CD4-positive, alpha-beta T cell treated with Interleukin-6 for 4 hours (primary cell): ENCODE results near the gene MYL3.

Experiments
- DNase-seq: peaks from one replicate; pipeline ENCODE4 v3.0.0-alpha.2; 2020; ENCODE audit warnings: mixed read lengths

Gene MYL3

GRCh38 chr3:46864061-46864881 is 1.0 kb upstream of the MYL3 start:
- no peak for DNase-seq

- no peak for DNase-seq
Observed at GRCh38 chr3:46862369-46863025, 747 bp downstream of the MYL3 start.

- no peak for DNase-seq
Observed at GRCh38 chr3:46861605-46862368, 1.5 kb downstream of the MYL3 start.

DNA sequence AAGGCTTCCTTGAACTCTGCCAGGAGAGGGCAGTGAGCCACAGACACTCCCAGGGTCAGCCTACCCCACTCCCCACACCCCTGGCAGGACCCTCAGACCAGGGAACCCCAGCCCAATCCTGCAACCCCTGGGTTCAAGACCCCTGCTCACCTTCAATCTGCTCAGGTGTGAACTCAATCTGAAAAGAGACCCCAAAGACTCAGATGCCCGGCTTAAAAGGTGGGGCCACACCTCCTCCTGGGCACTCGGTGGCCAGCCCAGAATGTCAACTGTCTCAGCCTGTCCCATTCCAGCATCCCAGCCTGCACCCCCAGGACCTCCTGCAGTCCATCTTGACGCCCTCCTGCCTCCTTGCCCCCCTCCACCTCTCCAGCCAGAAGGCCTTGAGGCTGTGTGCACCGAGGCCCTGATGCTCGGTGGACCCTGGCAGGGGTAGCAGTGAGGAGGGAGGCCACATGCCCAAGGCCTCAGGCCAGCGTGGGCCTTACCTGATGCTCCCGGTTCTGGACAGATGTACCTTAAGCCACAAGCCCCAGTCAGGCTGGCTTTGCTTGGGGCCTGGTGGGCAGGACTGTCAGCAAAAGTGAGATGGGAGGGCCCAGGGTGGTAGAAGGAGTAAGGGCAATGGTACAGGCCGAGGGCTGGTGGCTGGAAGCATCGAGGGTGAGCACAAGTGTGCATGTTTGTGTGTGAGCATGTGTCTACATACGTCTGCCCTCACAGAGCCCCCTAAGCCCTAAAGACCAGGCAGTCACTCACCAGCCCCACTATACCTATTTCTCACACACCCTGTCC is 2.2 kb downstream of the MYL3 start:
- no peak for DNase-seq

- DNase-seq: peak; percentile 37
Observed at GRCh38 chr3:46860017-46860809, 3.0 kb downstream of the MYL3 start.

DNA sequence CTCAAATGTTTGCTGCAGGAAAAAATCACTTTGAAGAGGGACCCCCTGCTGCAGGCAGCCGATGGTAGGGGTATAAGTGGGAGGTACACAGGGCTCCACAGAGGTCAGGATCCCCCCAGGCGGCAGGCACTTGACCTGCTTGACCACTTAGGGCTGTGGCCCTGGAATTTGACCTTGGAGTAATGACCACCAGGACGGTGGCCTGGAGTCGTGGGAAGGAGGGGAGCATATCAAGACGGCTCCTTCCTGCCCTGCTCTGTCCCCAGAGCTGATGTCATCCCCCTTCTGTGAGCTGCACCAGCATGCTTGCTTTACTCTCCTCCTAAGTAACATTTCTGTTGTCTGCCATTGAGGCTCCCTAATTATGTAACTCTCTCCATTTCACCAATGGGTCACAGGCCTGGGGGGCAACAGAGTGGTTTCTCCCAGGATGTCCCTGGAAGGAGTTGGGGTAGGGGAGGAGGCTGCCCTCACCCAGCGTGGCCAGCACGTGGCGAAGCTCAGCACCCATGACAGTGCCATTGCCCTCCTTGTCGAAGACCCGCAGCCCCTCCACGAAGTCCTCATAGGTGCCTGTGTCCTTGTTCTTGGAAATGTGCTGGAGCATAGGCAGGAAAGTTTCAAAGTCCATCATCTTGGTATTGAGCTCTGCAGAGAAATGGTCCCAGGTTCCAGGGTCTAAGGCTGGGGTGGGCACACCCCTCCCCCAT is 4.1 kb downstream of the MYL3 start:
- DNase-seq: no peak

GRCh38 chr3:46858456-46858855 is 4.8 kb downstream of the MYL3 start:
- DNase-seq: no peak

- DNase-seq: no peak
Observed at GRCh38 chr3:46857485-46858341, 5.5 kb downstream of the MYL3 start.

- no peak for DNase-seq
Observed at GRCh38 chr3:46856576-46857471, 6.4 kb downstream of the MYL3 start.

GRCh38 chr3:46854555-46854991 is 8.7 kb downstream of the MYL3 start:
- no peak for DNase-seq

DNA sequence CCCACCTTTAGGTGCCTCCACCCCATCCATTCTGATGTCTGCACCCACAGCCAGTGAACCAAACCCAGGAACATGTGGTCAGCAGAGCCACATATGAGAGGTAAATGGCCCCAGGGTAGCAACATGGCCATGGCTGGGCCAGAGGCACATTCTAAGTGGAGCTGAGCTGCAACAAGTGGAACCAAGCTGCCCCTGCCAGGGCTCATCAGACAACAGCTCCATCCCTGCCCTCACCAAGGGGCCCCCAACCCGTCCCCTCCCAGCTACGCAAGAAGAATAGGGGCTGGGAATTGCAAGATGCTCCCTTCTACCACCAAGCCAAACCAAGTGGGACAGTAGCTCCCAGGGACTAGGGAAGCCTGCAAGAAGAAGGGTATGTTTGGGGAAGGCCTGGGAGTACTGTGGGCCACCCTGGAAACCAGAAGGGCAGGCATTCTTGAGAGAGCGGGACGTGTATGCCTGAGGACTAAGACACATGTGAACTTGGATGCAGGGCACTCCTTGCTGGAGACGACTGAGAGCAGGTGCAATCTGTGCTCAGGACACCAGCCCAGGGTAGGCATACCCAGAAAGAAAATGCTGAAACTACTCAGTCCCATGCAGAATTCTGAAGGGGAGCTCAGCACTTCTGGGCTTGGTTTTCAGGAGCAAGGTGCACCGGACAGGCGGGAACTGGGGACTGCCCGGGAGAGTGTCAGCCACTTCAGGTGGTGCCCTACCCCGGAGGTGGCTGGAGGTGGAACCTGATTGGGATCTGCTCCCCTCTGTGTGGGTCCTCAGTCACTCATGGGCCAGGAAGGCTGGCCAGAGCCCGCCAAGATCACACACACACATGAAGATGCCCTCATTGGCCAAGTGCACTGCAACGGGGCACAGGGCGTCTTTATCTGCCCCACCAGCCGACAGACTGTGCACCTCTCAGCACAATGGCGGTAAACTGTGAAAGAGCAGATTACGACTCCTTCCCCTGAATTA is 9.5 kb downstream of the MYL3 start:
- DNase-seq: no peak

GRCh38 chr3:46852839-46853355 is 10.3 kb downstream of the MYL3 start:
- DNase-seq: no peak

DNA sequence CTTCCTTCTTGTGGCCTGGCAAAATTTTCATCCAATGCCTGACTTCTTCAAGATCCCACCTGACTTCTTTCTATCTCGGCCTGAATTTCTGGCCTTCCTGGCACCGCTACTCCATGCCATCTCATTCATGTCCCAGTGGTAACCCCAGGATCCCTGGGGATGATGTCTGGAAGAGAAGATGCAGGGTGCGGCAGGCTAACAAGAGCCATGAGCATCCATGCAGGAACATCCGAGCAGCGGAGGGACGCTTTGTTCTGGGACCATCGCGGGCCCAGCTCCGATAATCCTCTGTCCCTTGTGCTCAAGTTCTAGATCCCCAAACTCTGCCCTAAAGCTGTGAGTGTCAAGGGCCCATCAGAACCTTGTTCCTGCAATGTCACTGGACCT is 10.9 kb downstream of the MYL3 start:
- no peak for DNase-seq

DNA sequence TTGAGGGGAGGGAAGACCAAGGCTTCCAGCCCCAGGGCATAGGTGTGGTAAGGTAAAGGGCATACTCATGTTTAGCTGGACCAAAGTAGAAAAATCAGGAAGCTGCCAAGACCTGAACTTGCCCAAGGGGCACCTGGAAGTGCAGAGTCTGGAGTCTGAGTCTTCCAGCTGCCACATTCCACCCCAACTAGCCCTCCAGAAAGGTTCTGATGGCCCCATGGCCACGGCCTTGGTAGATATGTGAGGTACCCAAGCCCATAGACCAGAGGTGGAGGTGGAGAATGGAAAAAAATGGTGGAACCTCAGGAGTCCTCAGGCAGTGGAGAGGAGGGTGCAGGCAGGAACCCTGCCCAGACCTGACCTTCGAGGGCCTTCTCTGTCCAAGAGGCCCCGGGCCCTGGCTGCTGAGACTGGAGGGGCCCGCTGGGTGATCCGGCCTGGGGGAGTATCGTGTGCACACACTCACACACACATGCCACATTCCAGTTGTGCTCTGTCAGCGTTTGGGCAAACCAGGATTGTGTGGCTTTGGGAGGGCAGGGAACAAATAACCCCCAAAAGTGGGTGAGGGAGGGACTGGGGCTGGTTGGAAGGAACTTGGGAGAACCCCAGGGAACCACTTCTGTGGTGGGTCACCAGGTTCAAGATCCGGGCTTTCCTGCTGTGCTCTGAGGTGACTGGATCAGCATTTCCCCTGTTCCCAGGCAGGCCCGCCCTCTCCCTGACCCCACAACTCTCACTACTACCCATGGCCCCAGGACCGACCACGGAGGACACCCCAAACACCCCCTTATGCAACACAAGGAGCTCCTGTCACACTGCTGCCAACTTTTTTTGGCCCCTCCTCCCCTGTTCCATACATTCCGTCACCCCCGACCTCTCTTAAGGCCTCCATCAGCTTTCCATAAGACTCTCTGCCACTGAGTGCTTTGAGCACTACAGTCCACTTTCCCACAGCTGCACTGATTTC is 11.6 kb downstream of the MYL3 start:
- no peak for DNase-seq

DNA sequence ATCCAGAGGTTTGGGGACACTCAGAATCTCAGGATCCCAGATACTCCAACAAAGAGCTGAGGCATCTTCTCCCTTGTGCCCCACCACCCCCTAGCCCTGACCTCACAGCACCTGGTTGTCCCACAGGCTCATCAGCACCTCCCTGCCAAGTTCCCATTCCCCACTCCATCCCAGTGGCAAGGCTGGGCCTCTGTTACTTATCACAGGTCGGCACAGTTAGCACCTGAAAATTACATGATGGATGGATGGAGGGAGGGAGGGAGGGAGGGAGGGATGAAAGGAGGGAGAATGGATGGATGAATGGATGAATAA is 12.8 kb downstream of the MYL3 start:
- DNase-seq: no peak

- no peak for DNase-seq
Observed at GRCh38 chr3:46849686-46850467, 13.4 kb downstream of the MYL3 start.
